ENCODE measurements around the gene CDK16.

GRCh38 chrX:47198026-47198686, 20.3 kb upstream of the CDK16 start:
- TF ChIP-seq POLR2AphosphoS5 (IDR thresholded peaks at IDR 0.05; ENCODE audit: low read depth, low read length) (no peak), POLR2A (IDR thresholded peaks at IDR 0.05; ENCODE audit: low read depth, low read length) (no peak), TAF1 (IDR thresholded peaks at IDR 0.05; ENCODE audit: low read depth, low read length) (no peak)
